OCI-LY7 (cell line): ENCODE results near the gene BTF3.
"Not testable (repeated sequence)": the region's sequence is repeated elsewhere in the genome, so short reads cannot be mapped to it uniquely, and the experiment has no call there.

Experiments
- EZH2phosphoT487 ChIP-seq: fragments of 200-600 bp; sonication (generic); IDR thresholded peaks from 2 replicates; pipeline ENCODE4 v1.6.1; 2018; ENCODE audit warnings: low read depth, borderline replicate concordance, mild to moderate bottlenecking, mixed run types, antibody characterized with exemption, low read length, moderate library complexity, mixed read lengths
- TF ChIP-seq, protein P1 (sequence below): fragments of 200-600 bp; sonication (generic); conservative IDR thresholded peaks from 2 replicates; pipeline ENCODE4 v1.5.1; 2014; ENCODE audit warnings: mild to moderate bottlenecking, antibody characterized with exemption, low read length, moderate library complexity, mixed read lengths

DNA sequence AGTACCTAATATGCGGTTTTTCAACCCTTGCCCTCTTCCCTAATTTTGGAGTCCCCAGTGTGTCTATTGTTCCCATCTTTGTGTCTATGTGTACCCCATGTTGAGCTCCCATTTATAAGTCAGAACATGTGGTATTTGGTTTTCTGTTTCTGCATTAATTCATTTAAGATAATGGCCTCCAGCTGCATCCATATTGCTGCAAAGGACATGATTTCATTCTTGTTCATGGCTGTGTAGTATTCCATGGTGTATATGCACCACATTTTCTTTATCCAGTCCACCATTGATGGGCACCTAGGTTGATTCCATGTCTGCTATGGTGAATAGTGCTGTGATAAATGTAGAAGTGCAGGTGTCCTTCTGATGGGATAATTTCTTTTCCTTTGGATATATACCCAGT lies 41.8 kb upstream of the BTF3 start:
- TF ChIP-seq, protein P1, sequence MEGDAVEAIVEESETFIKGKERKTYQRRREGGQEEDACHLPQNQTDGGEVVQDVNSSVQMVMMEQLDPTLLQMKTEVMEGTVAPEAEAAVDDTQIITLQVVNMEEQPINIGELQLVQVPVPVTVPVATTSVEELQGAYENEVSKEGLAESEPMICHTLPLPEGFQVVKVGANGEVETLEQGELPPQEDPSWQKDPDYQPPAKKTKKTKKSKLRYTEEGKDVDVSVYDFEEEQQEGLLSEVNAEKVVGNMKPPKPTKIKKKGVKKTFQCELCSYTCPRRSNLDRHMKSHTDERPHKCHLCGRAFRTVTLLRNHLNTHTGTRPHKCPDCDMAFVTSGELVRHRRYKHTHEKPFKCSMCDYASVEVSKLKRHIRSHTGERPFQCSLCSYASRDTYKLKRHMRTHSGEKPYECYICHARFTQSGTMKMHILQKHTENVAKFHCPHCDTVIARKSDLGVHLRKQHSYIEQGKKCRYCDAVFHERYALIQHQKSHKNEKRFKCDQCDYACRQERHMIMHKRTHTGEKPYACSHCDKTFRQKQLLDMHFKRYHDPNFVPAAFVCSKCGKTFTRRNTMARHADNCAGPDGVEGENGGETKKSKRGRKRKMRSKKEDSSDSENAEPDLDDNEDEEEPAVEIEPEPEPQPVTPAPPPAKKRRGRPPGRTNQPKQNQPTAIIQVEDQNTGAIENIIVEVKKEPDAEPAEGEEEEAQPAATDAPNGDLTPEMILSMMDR: not testable (repeated sequence)
- TF ChIP-seq EZH2phosphoT487: not testable (repeated sequence)
